ENCODE measurements around the gene PMEL.
"Not testable (repeated sequence)": the region's sequence is repeated elsewhere in the genome, so short reads cannot be mapped to it uniquely, and the experiment has no call there.

Gene PMEL

DNA sequence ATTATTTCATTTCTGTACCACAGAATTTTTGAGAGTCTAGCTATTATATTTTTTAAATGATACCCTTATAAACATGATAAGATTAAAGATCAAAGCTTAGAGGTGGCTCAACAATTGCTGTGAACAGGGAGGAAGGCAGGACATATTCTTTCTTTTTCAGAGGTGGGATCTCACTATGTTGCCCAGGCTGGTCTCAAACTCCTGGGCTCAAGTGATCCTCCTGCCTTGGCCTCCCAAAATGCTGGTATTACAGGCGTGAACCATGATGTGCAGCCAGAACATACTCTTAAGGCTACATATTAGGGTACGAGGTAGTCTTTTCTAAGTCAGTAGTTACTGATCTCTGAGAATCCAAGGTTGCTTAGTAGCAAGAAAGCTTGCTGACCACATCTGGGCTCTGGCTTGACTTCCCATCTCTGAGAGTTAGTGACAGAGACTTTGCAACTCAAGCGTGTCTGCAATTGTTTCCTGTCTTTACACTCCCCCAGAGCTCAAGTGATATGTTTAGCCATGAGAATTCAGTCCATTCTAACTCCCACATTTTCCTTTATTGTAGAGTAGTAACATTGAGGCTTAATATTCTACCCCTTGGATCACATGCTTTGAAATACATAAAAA is 16.6 kb upstream of the PMEL start:
- DNase-seq, result peak; percentile 61

DNA sequence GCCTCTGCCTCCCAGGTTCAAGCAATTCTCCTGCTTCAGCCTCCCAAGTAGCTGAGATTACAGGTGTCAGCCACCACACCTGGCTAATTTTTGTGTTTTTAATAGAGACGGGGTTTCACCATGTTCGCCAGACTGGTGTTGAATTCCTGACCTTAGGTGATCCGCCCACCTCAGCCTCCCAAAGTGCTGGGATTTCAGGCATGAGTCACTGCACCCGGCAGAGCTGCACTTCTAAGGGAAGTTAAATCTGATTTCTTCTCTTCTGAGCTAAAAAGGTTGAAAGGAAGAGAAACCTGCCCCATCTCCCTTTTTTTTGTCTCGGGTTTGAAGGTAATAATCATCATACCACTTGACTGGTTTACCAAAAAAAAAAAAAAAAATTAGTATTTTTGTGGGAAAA is 16.0 kb upstream of the PMEL start:
- not testable (repeated sequence) for DNase-seq

DNA sequence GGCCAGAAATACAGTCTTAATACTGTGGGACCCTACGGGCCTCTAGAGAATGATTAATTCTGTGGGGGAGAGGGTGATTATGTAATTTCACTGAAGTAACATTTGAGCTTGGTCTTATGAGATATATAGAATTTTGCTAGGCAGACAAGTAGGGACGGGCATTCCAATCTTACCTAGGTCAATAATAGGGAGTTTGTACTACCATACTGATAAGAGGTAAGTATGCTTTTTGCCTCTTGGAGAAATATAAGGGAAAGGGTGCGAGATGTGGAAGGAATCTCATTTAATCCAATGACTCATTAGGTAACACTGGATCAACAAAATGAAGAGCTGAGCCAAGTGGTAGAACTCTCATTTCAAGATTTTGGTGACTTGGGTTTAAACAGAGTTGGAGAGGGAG is 13.2 kb upstream of the PMEL start:
- no peak for DNase-seq

DNA sequence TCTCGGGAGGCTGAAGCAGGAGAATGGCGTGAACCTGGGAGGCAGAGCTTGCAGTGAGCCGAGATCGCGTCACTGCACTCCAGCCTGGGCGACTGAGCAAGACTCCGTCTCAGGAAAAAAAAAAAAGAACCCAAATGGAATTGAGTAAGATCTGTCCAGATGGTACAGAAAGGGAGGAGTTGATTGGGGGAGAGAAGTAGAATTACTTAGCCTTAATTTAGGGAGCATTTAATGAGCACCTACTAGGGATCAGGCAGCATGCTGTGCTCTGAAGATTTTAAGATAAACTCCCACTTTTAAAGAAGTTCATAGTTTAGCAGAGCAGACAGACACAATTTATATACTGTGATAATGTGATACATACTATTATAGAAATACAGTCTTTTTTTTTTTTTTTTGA is 12.6 kb upstream of the PMEL start:
- no peak for DNase-seq

DNA sequence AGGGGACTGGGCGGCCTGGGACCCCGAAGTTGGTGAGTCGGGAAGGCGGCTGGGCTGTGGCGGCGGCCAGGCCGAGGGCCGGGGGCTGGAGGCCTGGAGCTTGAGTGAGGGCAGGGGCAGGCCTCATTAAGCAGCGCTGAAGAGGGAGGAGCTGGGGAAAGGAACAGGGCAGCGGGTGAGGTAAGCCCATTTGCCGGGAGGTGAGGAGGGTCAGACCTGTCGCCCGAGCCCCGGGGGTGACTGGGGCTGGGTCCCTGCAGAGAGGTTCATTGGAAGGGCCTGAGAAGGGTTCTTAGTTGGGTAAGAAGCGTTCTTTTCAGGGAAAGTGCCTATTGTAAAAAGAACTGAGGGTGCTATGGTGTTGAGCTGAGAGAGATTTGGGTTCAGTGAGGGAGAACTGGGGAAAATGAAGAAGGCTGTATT is 8.5 kb upstream of the PMEL start:
- DNase-seq, result peak; percentile 61

DNA sequence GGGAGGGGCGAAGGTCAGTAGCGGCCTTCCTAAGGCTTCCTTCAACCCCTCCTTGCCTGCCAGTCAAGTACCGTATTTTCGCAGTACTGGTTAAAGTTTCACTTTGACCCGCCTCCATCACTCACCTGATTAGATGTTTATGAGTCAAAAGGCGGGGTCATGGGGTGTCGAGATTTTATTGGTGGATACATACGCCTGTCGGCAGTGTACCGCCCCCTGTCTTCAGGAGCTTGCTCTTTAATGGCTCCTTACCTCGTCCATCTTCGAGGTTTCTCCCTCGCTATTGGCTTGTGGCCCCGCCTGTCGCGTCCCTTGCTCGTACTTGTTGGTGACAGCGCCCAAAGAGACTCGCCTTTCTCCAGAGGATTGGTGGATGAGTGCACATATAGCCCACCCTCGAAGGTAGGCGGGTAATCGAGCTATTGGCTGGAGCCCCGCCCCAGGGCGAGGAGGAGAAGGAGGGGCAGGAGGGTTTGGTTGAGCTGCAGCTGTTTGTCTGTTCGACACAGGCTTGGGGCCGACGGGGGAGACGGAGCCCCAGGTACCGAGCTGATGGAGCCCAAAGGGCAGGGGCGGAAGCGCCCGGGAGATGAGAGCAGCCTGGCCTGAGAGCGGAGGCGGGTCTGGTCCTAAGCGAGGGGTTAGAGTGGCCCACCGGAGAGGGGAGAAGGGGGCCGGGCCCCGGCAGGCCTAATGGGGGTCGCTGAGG is 7.9 kb upstream of the PMEL start, which contains the start of gene RAB5B:
RAB5B (plus strand) TSS at position 480 of the 709 bp plus-strand sequence. CDS start 12,883 bp downstream, outside the sequence.
- DNase-seq, result peak; percentile 100

DNA sequence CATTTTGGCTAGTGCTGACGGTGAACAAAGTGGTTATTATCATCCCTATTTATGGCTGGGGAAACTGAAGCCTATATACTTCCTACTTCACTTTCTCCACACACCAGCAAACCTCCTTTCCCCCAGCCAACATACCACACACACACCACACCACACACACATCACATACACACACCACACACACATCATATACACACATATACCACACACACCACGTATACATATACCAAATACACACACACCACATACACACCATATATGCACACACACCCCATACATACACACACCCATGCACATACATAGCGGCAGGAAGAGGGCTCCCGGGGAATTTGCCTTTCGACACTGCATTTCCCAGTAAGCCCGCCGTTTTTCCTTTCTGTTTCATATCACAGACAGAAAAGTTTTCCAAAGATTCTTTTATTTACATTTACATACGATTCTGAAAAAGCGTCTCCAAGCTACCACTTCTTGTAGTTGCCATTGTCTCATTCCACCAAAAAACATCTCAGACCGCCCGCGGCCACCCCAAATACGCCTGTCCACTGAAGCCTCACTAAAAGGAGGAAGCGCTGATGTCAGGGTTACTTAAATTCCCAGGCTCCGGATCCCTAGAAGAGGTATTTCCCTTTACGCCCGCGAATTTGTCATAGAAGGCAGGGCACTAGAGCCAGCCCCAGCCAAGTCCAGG is 7.2 kb upstream of the PMEL start:
- DNase-seq, result no peak

DNA sequence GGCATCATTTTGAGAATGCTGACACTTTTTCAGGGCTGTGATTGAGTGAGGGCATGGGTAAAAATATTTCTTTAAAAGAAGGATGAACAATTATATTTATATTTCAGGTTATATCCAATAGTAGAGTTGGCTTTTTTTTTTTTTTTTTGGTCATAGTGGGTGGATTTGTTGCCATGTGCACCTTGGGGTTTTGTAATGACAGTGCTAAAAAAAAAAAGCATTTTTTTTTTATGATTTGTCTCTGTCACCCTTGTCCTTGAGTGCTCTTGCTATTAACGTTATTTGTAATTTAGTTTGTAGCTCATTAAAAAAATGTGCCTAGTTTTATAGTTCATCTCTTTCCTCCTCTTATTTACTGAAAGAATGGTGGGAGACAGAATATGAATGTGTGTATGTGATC is 6.6 kb upstream of the PMEL start:
- no peak for DNase-seq

DNA sequence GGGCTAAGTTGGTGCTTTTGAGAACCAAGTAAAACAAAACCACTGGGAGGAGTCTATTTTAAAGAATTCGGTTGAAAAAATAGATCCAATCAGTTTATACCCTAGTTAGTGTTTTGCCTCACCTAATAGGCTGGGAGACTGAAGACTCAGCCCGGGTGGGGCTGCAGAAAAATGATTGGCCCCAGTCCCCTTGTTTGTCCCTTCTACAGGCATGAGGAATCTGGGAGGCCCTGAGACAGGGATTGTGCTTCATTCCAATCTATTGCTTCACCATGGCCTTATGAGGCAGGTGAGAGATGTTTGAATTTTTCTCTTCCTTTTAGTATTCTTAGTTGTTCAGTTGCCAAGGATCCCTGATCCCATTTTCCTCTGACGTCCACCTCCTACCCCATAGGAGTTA is 6.2 kb upstream of the PMEL start:
- no peak for DNase-seq

DNA sequence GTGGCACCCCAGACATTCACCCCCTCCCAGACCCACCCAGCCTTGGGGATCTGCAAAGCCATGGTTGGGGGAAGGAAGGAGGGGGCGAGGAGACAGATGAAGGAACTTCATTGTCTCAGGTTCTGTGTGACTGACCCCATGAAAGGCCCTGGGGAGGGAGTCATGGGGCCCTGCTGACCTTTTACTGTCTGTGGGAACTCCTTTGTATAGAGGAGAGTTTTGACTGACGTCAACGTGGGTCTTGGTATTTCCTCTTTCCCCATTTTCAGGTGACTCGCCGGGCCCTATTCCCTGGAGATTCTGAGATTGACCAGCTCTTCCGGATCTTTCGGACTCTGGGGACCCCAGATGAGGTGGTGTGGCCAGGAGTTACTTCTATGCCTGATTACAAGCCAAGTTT is 4.9 kb upstream of the PMEL start:
- DNase-seq, result no peak

DNA sequence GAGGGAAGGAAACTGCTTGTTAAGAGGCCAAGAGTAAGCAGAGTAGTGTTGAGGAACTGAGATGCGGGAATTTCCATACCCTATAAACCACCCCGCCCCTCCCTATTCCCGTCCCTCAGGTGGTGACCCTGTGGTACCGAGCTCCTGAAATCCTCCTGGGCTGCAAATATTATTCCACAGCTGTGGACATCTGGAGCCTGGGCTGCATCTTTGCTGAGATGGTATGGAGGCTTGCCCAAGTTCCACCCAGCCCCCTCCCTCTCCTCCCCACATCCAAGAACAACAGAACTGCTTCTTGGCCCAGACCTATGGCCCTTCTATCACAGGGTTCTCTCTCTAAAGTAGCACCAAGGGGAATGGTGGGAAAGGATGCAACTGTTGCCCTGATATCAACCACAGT is 3.5 kb upstream of the PMEL start:
- DNase-seq, result no peak

DNA sequence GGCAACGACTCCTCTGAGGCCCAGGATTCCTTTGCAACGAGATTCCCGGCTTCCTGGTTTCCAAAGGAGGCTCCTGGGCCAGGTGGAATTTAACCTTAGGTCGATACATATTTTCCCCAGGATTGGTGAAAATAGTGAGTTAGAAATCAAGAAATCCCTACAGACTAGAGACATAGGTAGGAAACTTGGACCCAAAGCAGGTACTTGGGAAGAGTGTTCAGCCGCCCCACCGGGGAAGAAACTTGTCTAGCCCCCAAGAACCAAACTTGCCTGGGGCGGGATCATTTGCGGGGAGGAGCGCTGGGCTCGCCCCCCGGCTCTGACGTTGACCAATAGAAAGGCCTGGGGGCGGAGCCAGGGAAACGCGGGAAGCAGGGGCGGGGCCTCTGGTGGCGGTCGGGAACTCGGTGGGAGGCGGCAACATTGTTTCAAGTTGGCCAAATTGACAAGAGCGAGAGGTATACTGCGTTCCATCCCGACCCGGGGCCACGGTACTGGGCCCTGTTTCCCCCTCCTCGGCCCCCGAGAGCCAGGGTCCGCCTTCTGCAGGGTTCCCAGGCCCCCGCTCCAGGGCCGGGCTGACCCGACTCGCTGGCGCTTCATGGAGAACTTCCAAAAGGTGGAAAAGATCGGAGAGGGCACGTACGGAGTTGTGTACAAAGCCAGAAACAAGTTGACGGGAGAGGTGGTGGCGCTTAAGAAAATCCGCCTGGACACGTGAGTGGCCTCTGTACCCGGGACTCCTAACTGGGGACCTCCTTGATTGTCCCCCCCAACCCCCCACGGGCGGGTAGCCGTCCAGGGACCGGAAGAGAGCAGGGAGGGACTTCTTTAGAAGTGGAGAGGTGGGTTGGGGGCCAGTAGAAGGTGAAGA is 803 bp upstream of the PMEL start, which contains the start of gene CDK2:
CDK2 (plus strand) TSS at position 423 of the 874 bp plus-strand sequence; CDS start at position 602, 179 bp downstream.
- peak; percentile 91 for DNase-seq

DNA sequence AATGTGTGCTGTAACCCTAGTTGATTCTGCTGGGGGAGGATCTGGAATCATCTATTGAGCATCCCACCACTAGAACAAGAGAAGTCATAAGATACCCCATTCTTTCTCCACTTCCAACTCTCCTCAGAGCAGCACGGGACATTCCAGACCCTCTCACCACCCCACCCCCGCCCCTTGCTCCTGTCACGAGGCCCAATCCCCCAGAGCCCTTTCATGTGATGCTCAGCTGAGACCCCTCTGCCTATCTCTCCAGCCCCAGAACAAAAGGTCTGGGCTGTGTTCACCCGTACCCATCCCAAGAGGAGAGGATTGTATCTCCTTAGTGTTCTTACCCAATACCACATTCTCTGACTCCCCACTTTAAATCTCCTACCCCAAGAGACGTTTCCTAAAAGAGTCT is 602 bp downstream of the PMEL start:
- DNase-seq, result no peak

DNA sequence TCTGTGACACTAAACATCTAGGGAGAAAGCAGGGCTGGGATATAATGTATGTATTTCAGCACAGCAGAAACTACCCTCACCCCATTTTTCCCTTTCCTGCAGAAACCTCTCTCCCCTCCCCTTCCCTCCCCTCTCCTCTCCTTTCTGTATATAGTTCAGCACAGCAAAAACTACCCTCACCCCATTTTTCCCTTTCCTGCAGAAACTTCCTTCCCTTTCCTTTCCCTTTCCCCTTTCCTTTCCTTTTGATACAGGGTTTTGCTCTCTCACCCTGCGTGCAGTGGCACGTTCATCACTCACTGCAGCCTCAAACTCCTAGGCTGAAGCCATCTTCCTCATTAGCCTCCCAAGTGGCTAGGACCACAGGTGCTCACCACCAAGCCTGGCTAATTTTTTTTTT is 2.1 kb downstream of the PMEL start:
- no peak for DNase-seq

DNA sequence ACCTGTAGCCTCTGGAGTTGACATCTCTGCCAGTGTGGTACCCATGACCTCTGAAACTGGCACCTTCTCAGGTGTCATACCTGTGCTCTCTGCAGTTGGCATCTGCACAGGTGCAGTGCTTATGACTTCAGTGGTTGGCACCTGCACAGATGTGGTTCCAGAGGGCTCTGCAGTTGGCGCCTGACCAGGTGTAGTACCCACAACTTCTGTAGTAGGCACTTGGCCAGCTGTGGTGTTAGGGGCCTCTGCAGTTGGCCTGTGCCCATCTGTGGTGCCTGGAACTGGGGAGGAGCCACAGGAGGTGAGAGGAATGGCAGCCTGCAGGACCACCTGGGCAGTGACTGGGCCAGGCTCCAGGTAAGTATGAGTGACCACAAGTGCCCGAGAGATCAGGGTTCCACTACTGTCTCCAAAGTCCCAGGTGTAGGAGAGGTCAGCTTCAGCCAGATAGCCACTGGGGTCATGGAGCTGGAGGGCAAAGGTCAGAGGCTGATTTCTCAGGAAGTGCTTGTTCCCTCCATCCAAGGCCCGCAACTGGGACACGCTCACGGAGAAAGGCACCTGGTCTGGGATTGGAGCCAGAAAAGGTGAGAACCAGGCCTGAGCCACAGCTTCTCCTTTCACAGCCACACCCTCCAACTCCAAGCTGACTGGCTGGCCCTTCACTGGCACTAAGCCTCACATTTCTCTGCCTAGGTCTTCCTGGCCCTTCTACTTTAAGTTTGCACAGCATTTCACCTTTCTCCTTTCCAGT is 8.6 kb downstream of the PMEL start:
- no peak for DNase-seq

DNA sequence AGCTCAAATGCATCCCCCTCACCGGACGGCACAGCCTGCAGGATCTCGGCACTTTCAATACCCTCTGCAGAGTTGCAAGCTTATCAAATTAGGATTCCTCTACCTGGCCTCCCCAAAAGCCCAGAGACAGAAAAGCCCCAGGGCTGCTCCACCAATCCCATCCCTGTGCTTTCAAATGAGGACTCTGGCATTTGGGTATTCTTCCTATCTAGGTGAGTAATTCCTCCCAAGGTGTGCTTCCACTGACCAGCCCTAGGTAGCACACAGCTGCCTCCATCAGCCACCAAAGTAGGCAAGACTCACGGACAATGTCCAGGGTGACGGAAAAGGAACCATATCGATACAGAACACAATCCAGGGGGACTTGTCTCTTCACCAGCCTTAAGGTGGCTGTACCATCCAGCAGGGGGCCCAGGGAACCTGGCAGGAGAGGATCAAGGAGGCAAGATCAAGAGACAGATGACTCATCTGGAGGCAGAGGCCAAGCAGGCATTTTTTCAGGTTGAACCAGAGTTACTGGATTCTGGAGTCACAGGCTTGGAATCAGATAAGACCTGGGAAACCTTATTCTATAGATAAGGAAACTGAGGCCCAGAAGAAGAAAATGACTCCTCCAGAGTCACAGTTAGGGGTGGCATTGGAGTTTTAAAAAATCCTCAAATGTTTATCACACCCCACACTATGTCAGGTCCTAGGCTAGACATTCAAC is 9.9 kb downstream of the PMEL start:
- DNase-seq, result no peak

DNA sequence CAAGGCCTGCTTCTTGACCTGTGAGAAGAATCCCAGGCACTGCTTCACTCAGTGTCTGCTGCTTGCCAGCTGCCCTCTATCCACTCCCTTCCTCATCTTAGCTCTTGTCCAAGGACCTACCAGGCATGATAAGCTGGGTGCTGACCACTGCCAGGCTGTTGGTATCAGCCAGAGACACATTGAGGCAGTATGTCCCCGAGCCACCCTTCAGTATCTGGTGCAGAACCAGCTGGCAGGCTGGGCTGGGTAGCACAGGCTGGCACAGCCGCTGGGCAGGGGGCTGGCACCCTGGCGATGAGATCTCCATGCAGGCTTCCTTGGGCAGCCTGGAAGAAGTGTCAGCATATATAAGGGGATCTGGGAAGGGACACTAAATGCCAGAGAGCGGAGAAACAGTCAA is 10.5 kb downstream of the PMEL start:
- DNase-seq, result no peak

DNA sequence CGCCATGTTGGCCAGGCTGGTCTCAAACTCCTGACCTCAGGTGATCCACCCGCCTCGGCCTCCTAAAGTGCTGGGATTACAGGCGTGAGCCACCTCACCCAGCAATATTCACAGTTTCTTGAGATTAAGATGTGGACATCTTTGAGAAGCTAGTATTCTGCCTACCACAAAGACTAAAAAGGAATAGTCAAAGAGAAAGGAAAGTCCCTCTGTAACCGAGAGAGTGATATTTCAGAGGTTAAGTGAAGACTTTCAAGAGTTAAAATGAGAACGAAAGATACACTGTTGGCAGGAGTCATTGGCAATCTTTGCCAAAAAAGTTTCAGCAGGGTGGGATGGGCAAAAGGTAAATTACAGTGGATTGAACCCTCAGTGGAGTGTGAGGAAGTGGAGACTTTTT is 19.3 kb downstream of the PMEL start:
- DNase-seq, result no peak

DNA sequence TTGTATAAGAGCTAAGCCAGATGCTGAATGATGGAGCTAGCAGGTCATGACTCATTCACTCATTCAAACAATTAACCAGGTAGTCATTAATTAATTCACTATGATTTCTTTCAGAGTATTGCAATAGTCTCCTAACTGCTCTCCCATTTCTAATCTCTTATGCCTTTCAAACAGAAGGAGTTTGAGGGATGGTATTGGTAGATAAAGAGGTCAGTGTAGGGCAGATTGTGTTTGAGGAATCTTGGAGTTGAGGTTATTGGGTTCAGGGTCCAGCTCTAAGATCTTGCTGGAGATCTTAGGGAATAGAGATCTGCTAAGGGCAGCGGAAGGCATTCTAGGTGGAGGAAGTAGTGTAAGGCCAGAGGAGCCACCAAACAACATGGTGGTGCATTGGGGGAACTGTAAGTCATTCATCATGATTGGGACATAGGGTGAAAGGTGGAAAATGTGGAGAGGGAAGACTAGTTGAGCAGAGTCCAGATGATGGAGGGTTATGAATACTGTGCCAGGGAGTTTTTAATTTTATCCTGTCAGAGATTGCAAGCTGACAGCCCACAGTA is 23.2 kb downstream of the PMEL start:
- no peak for DNase-seq

DNA sequence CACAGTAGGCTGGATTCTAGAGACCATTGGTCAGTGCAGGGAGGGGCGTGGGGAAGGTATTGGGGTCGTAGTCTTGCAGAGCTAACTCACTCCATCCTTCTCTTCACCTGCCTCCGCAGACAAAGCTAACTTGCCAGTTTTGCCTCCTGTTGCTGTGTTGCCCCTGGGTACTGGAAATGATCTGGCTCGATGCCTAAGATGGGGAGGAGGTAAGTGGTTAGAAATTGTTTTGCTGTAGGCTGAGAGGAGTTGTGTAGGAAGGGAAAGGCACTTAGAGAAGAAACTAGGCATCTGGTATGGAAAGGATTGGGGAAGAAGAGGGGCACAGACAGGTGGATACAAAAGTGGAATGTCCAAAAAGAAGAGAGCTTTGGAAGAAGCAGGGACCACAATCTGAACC is 23.8 kb downstream of the PMEL start:
- no peak for DNase-seq

DNA sequence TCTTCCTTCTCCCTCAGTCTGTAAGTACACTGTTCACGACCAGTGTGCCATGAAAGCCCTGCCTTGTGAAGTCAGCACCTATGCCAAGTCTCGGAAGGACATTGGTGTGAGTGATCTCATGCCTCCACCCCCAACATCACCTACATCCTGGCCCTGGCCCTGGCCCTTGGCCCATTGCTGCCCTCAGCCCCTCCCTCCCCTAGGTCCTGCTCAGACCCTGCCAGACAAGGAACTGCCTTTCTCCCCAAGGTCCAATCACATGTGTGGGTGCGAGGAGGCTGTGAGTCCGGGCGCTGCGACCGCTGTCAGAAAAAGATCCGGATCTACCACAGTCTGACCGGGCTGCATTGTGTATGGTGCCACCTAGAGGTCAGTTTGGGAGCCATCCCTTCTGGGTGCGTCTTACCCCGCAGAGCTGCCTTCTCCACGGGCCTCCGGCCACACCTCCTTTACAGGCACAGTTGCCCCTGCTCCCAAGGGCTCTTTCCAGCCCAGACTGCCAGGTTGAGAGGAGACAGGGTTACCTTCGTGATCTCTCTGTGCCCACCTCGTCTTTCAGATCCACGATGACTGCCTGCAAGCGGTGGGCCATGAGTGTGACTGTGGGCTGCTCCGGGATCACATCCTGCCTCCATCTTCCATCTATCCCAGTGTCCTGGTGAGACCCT is 25.6 kb downstream of the PMEL start:
- DNase-seq, result peak; percentile 89
